ENCODE results near the gene MRPS15.
A peak's percentile ranks its signal among the peaks of the same experiment; 100 is the strongest.
"Not testable (repeated sequence)": the region's sequence is repeated elsewhere in the genome, so short reads cannot be mapped to it uniquely, and the experiment has no call there.

The MRPS15 gene

DNA sequence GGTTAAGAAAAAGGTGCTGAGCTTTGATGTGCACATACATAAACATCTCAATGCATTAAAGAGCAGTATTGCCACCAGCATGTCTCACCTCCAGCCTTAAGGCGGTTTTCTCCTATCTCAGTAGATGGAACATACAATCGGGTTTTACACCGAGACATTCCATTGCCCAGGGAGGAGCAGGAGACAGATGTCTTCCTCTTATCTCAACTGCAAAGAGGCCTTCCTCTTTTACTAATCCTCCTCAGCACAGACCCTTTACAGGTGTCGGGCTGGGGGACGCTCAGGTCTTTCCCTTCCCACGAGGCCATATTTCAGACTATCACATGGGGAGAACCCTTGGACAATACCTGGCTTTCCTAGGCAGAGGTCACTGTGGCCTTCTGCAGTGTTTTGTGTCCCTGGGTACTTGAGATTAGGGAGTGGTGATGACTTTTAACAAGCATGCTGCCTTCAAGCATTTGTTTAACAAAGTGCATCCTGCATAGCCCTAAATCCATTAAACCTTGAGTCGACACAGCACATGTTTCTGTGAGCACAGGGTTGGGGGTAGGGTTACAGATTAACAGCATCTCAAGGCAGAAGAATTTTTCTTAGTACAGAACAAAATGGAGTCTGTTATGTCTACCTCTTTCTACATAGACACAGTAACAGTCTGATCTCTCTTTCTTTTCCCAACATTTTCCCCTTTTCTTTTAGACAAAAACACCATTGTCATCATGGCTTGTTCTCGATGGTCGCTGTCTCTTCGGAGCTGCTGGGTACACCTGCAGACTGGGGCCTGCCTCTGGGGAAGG lies 25.3 kb upstream of the MRPS15 start:
- H2AFZ ChIP-seq (ENCODE audit: low read length); H3K36me3 ChIP-seq (replicated peaks in 1 of 2; ENCODE audit: control insufficient read depth in 2 of 2, insufficient read depth in 2 of 2, low read length in 2 of 2); H4K91ac ChIP-seq (ENCODE audit: low read depth, low read length, poor library complexity); H2BK15ac ChIP-seq (ENCODE audit: low read length); H3K27ac ChIP-seq (replicated peaks; ENCODE audit: low read length); H3K18ac ChIP-seq (ENCODE audit: low read length); H3K9ac ChIP-seq (ENCODE audit: low read depth, low read length, poor library complexity); H2AK5ac ChIP-seq (ENCODE audit: low read depth, low read length); H3K79me1 ChIP-seq (ENCODE audit: low read depth, low read length); H3K4ac ChIP-seq (ENCODE audit: low read length); H3K4me2 ChIP-seq (ENCODE audit: insufficient read depth, low read length, poor library complexity, severe bottlenecking); H2BK5ac ChIP-seq (ENCODE audit: low read length); H3K23ac ChIP-seq (ENCODE audit: low read depth, low read length, poor library complexity); H2BK12ac ChIP-seq (ENCODE audit: low read length); DNase-seq (ENCODE audit: low spot score); H3K14ac ChIP-seq (ENCODE audit: low read length); H3K4me3 ChIP-seq (ENCODE audit: low read length in 2 of 2); H2BK120ac ChIP-seq (ENCODE audit: low read depth, low read length); H3K9me3 ChIP-seq (replicated peaks in 1 of 2; ENCODE audit: control insufficient read depth in 2 of 2, insufficient read depth in 1 of 2, low read depth in 1 of 2, low read length in 2 of 2); H3K4me1 ChIP-seq (ENCODE audit: control insufficient read depth in 2 of 2, insufficient read depth in 1 of 2, low read depth in 1 of 2, low read length in 2 of 2); H4K8ac ChIP-seq (ENCODE audit: low read depth, low read length): not testable (repeated sequence)
- H3K27me3 ChIP-seq (ENCODE audit: control insufficient read depth in 3 of 3, insufficient read depth in 3 of 3, low read depth in 1 of 3, low read length in 3 of 3): peaks cover 0 to 20% (median 5%) of the 10 kb centered on the region in 3 experiments
- WGBS, 2 donors (ENCODE audit: extremely low coverage in 2 of 2, insufficient read length in 2 of 2, insufficient replicate concordance in 1 of 2): no CpG with 5 or more reads among the region's 10 CpGs

DNA sequence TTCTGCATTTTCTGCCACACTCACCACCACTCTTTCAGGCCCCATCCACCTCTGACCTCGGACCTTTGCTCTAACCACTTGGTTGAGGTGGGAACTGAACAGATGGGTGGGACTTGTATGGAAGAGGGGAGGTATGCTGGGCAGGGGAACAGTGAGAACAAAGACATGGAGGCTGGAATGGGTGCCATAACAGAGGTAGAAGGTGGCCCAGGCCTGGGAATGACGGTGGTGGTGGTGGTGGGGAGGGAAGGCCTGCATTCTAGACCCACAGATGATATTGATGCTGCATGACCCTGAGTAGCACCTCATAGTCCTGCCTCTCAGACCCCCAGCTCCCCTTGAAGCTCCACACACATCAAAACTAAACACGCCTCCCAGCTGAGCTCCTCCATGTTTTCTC lies 23.7 kb upstream of the MRPS15 start:
- Histone ChIP-seq H3K4ac (ENCODE audit: low read length) (no peak overlapping the region), H3K18ac (ENCODE audit: low read length) (no peak overlapping the region), H3K4me3 (ENCODE audit: low read length in 2 of 2) (no peak overlapping the region), H3K27me3 (ENCODE audit: control insufficient read depth in 3 of 3, insufficient read depth in 3 of 3, low read depth in 1 of 3, low read length in 3 of 3) (peaks cover 0 to 16% (median 0%) of the 10 kb centered on the region in 3 experiments), H3K36me3 (replicated peaks in 1 of 2; ENCODE audit: control insufficient read depth in 2 of 2, insufficient read depth in 2 of 2, low read length in 2 of 2) (no peaks in the 10 kb centered on the region), H3K9me3 (replicated peaks in 1 of 2; ENCODE audit: control insufficient read depth in 2 of 2, insufficient read depth in 1 of 2, low read depth in 1 of 2, low read length in 2 of 2) (no peaks in the 10 kb centered on the region), H4K91ac (ENCODE audit: low read depth, low read length, poor library complexity) (no peak overlapping the region), H3K4me1 (ENCODE audit: control insufficient read depth in 2 of 2, insufficient read depth in 1 of 2, low read depth in 1 of 2, low read length in 2 of 2) (peaks cover 0 to 8% of the 10 kb centered on the region in 2 donors), H3K9ac (ENCODE audit: low read depth, low read length, poor library complexity) (no peak overlapping the region), H3K4me2 (ENCODE audit: insufficient read depth, low read length, poor library complexity, severe bottlenecking) (no peak overlapping the region), H2AFZ (ENCODE audit: low read length) (no peak overlapping the region), H2BK12ac (ENCODE audit: low read length) (no peak overlapping the region), H3K27ac (replicated peaks; ENCODE audit: low read length) (no peak overlapping the region), H2BK120ac (ENCODE audit: low read depth, low read length) (no peak overlapping the region), H3K14ac (ENCODE audit: low read length) (no peak overlapping the region), H3K79me1 (ENCODE audit: low read depth, low read length) (no peaks in the 10 kb centered on the region), H3K23ac (ENCODE audit: low read depth, low read length, poor library complexity) (no peak overlapping the region), H2AK5ac (ENCODE audit: low read depth, low read length) (no peak overlapping the region), H4K8ac (ENCODE audit: low read depth, low read length) (peak overlapping the region; percentile 0), H2BK5ac (ENCODE audit: low read length) (no peak overlapping the region), H2BK15ac (ENCODE audit: low read length) (no peak overlapping the region)
- DNase-seq (ENCODE audit: low spot score): no peak
- no CpG with 5 or more reads among the region's 3 CpGs for WGBS, 2 donors (ENCODE audit: extremely low coverage in 2 of 2, insufficient read length in 2 of 2, insufficient replicate concordance in 1 of 2)

DNA sequence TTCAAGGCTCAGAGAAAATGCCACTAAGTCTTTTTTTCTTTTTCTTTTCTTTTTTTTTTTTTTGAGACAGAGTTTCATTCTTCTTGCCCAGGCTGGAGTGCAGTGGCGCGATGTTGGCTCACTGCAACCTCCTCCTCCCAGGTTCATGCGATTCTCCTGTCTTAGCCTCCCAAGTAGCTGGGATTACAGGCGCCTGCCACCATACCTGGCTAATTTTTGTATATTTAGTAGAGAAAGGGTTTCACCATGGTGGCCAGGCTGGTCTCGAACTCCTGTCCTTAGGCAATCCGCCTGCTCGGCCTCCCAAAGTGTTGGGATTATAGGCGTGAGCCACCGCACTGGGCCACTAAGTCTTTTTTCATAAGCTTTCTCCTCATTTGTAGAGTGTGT lies 23.1 kb upstream of the MRPS15 start:
- H3K23ac ChIP-seq (ENCODE audit: low read depth, low read length, poor library complexity); H3K9me3 ChIP-seq (replicated peaks in 1 of 2; ENCODE audit: control insufficient read depth in 2 of 2, insufficient read depth in 1 of 2, low read depth in 1 of 2, low read length in 2 of 2); H2BK12ac ChIP-seq (ENCODE audit: low read length); H3K14ac ChIP-seq (ENCODE audit: low read length); H2BK15ac ChIP-seq (ENCODE audit: low read length); H2BK120ac ChIP-seq (ENCODE audit: low read depth, low read length); H3K27ac ChIP-seq (replicated peaks; ENCODE audit: low read length); H3K79me1 ChIP-seq (ENCODE audit: low read depth, low read length); H4K91ac ChIP-seq (ENCODE audit: low read depth, low read length, poor library complexity); H2AFZ ChIP-seq (ENCODE audit: low read length); H3K4ac ChIP-seq (ENCODE audit: low read length); DNase-seq (ENCODE audit: low spot score); H3K36me3 ChIP-seq (replicated peaks in 1 of 2; ENCODE audit: control insufficient read depth in 2 of 2, insufficient read depth in 2 of 2, low read length in 2 of 2); H2AK5ac ChIP-seq (ENCODE audit: low read depth, low read length); H4K8ac ChIP-seq (ENCODE audit: low read depth, low read length); H3K4me2 ChIP-seq (ENCODE audit: insufficient read depth, low read length, poor library complexity, severe bottlenecking); H3K18ac ChIP-seq (ENCODE audit: low read length); H3K9ac ChIP-seq (ENCODE audit: low read depth, low read length, poor library complexity); H2BK5ac ChIP-seq (ENCODE audit: low read length); H3K4me3 ChIP-seq (ENCODE audit: low read length in 2 of 2): not testable (repeated sequence)
- WGBS, 2 donors (ENCODE audit: extremely low coverage in 2 of 2, insufficient read length in 2 of 2, insufficient replicate concordance in 1 of 2): no CpG with 5 or more reads among the region's 9 CpGs
- Histone ChIP-seq H3K4me1 (ENCODE audit: control insufficient read depth in 2 of 2, insufficient read depth in 1 of 2, low read depth in 1 of 2, low read length in 2 of 2) (peaks cover 0 to 11% of the 10 kb centered on the region in 2 donors), H3K27me3 (ENCODE audit: control insufficient read depth in 3 of 3, insufficient read depth in 3 of 3, low read depth in 1 of 3, low read length in 3 of 3) (peaks cover 0 to 11% (median 0%) of the 10 kb centered on the region in 3 experiments)

DNA sequence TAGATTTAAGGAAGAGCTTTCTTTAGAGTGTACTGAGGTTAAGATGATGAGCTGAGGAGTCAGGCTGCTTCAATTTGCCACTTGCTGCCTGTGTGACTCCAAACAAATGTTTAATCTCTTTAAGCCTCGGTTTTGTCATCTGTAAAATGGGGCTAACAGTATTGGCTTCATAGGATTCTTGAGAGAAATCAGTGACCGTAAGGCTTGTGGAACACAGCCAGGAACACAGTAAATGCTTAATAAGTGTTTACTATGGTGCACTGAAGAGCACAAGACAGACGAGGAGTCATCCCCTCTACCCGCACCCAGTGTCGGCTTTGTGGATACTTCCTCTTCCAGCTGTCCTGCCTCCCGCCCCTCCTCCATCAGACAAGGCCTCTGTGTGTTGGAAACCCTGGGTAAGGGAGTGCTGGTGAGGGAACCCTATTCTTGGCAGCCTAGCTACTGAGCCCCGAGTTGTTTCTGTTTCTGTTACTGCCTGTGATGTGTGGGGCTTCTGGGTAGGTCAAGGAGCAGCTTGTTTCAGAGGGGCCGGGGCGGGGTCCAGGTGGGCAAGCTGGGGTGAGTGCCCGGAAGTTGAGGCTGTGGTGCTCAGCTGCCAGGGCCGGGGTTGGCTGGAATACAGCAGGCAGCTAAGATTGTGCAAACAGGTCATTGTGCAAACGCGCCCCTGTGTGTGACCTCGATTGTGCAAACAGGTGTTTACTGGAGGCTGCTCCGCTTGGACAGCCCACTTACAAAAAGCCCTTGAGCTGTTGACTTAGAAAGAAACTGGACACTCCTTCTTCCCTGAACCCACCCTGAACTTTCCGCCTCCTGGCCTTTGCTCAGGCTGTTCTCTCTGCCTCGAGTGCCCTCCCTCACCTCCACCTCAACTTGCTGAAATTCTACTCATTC lies 22.5 kb upstream of the MRPS15 start:
- no peak overlapping the region for H3K4me3 ChIP-seq (ENCODE audit: low read length in 2 of 2)
- no peak overlapping the region for H3K9ac ChIP-seq (ENCODE audit: low read depth, low read length, poor library complexity)
- WGBS, 2 donors (ENCODE audit: extremely low coverage in 2 of 2, insufficient read length in 2 of 2, insufficient replicate concordance in 1 of 2): no CpG with 5 or more reads among the region's 17 CpGs
- H2BK5ac ChIP-seq (ENCODE audit: low read length): no peak overlapping the region
- H3K9me3 ChIP-seq (replicated peaks in 1 of 2; ENCODE audit: control insufficient read depth in 2 of 2, insufficient read depth in 1 of 2, low read depth in 1 of 2, low read length in 2 of 2): no peaks in the 10 kb centered on the region
- H2BK15ac ChIP-seq (ENCODE audit: low read length): no peak overlapping the region
- no peak overlapping the region for H3K23ac ChIP-seq (ENCODE audit: low read depth, low read length, poor library complexity)
- peaks cover 4 to 13% of the 10 kb centered on the region in 2 donors for H3K4me1 ChIP-seq (ENCODE audit: control insufficient read depth in 2 of 2, insufficient read depth in 1 of 2, low read depth in 1 of 2, low read length in 2 of 2)
- no peak overlapping the region for H2BK12ac ChIP-seq (ENCODE audit: low read length)
- no peak overlapping the region for H3K4ac ChIP-seq (ENCODE audit: low read length)
- peaks cover 0 to 10% (median 0%) of the 10 kb centered on the region in 3 experiments for H3K27me3 ChIP-seq (ENCODE audit: control insufficient read depth in 3 of 3, insufficient read depth in 3 of 3, low read depth in 1 of 3, low read length in 3 of 3)
- peak overlapping the region; percentile 74 for H3K18ac ChIP-seq (ENCODE audit: low read length)
- no peak for DNase-seq (ENCODE audit: low spot score)
- no peak overlapping the region for H3K14ac ChIP-seq (ENCODE audit: low read length)
- H4K8ac ChIP-seq (ENCODE audit: low read depth, low read length): no peak overlapping the region
- no peaks in the 10 kb centered on the region for H3K79me1 ChIP-seq (ENCODE audit: low read depth, low read length)
- no peak overlapping the region for H2AFZ ChIP-seq (ENCODE audit: low read length)
- H2BK120ac ChIP-seq (ENCODE audit: low read depth, low read length): no peak overlapping the region
- H3K36me3 ChIP-seq (replicated peaks in 1 of 2; ENCODE audit: control insufficient read depth in 2 of 2, insufficient read depth in 2 of 2, low read length in 2 of 2): no peaks in the 10 kb centered on the region
- H2AK5ac ChIP-seq (ENCODE audit: low read depth, low read length): peak overlapping the region; percentile 57
- no peak overlapping the region for H3K27ac ChIP-seq (replicated peaks; ENCODE audit: low read length)
- H4K91ac ChIP-seq (ENCODE audit: low read depth, low read length, poor library complexity): no peak overlapping the region
- H3K4me2 ChIP-seq (ENCODE audit: insufficient read depth, low read length, poor library complexity, severe bottlenecking): no peak overlapping the region

Measured in neuronal stem cell (in vitro differentiated cells).